ENCODE data around the gene TTLL10.

TTLL10 gene

DNA sequence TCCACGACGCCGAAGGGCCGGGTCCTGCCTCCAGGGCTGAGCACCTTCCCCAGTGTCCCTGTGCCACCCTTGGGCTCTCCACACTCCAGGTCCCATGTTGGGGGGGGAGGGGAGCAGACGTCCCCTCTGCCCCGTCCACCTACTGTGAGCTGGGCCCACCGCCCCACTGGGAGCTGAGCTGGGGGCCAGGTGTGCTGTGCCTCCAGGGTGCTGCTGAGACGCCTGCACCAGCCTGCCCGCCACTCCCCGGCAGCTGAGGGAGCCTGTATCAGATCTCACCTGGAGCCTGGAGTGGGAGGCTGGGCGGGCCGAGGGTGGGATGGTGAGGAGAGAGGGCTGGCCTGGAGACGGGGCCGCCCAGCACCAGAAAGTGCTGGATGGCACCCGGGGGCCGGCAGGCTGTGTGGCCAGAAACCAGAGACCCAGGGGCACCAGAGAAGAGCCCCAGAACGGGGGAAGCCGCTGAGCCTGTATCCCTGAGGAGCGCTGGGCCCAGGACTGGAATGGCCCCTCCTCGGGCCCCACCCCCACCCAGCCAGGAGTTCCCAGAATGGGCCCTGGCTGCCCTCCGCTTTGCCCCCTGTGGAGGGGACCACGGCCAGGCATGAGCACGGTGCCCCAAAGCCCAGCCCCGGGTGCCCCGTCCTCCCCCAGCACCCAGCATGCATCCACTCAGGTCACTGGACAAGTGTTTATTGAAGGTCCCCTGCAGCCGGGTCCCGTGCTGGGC lies 29.3 kb downstream of the TTLL10 start:
- no peaks in the 10 kb centered on the region for H3K79me2 ChIP-seq (ENCODE audit: insufficient read depth, low read length)
- H2AFZ ChIP-seq (ENCODE audit: low read length), result no peak overlapping the region
- H3K36me3 ChIP-seq (ENCODE audit: insufficient read depth, low read length), result no peaks in the 10 kb centered on the region
- no peaks in the 10 kb centered on the region for H4K20me1 ChIP-seq (ENCODE audit: insufficient read depth, low read length, poor library complexity, severe bottlenecking)
- H3K4me3 ChIP-seq (ENCODE audit: low read length, poor library complexity, severe bottlenecking), result no peak overlapping the region
- H3F3A ChIP-seq (ENCODE audit: low read depth), result no peaks in the 10 kb centered on the region
- H3K9me2 ChIP-seq (replicated peaks; ENCODE audit: low read depth, low read length), result no peaks in the 10 kb centered on the region
- H3K4me1 ChIP-seq (ENCODE audit: insufficient read depth, low read length, poor library complexity, severe bottlenecking), result peaks cover 26% of the 10 kb centered on the region
- no peak overlapping the region for H3K9ac ChIP-seq (ENCODE audit: low read depth, low read length, poor library complexity, severe bottlenecking)
- TF ChIP-seq, protein P1, sequence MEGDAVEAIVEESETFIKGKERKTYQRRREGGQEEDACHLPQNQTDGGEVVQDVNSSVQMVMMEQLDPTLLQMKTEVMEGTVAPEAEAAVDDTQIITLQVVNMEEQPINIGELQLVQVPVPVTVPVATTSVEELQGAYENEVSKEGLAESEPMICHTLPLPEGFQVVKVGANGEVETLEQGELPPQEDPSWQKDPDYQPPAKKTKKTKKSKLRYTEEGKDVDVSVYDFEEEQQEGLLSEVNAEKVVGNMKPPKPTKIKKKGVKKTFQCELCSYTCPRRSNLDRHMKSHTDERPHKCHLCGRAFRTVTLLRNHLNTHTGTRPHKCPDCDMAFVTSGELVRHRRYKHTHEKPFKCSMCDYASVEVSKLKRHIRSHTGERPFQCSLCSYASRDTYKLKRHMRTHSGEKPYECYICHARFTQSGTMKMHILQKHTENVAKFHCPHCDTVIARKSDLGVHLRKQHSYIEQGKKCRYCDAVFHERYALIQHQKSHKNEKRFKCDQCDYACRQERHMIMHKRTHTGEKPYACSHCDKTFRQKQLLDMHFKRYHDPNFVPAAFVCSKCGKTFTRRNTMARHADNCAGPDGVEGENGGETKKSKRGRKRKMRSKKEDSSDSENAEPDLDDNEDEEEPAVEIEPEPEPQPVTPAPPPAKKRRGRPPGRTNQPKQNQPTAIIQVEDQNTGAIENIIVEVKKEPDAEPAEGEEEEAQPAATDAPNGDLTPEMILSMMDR (conservative IDR thresholded peaks at IDR 0.05; ENCODE audit: low read length), result no peak
- TF ChIP-seq EZH2phosphoT487 (IDR thresholded peaks at IDR 0.05; ENCODE audit: borderline replicate concordance), result no peak
- H3K27me3 ChIP-seq (ENCODE audit: insufficient read depth, low read length, poor library complexity, severe bottlenecking), result no peaks in the 10 kb centered on the region
- no peak overlapping the region for H3K4me2 ChIP-seq (ENCODE audit: low read depth, low read length, poor library complexity, severe bottlenecking)
- H3K9me3 ChIP-seq (ENCODE audit: insufficient read depth, low read depth, low read length), result no peaks in the 10 kb centered on the region

GRCh38 chr1:1203561-1204424 lies 30.1 kb downstream of the TTLL10 start:
- no peaks in the 10 kb centered on the region for H3F3A ChIP-seq (ENCODE audit: low read depth)
- no peaks in the 10 kb centered on the region for H3K36me3 ChIP-seq (ENCODE audit: insufficient read depth, low read length)
- H3K79me2 ChIP-seq (ENCODE audit: insufficient read depth, low read length), result no peaks in the 10 kb centered on the region
- no peak overlapping the region for H3K4me3 ChIP-seq (ENCODE audit: low read length, poor library complexity, severe bottlenecking)
- H3K9me2 ChIP-seq (replicated peaks; ENCODE audit: low read depth, low read length), result no peaks in the 10 kb centered on the region
- TF ChIP-seq EZH2phosphoT487 (IDR thresholded peaks at IDR 0.05; ENCODE audit: borderline replicate concordance), result no peak
- TF ChIP-seq, protein P1 (conservative IDR thresholded peaks at IDR 0.05; ENCODE audit: low read length), result no peak
- H3K9ac ChIP-seq (ENCODE audit: low read depth, low read length, poor library complexity, severe bottlenecking), result no peak overlapping the region
- H4K20me1 ChIP-seq (ENCODE audit: insufficient read depth, low read length, poor library complexity, severe bottlenecking), result no peaks in the 10 kb centered on the region
- H3K27me3 ChIP-seq (ENCODE audit: insufficient read depth, low read length, poor library complexity, severe bottlenecking), result no peaks in the 10 kb centered on the region
- no peaks in the 10 kb centered on the region for H3K9me3 ChIP-seq (ENCODE audit: insufficient read depth, low read depth, low read length)
- H2AFZ ChIP-seq (ENCODE audit: low read length), result no peak overlapping the region
- peaks cover 31% of the 10 kb centered on the region for H3K4me1 ChIP-seq (ENCODE audit: insufficient read depth, low read length, poor library complexity, severe bottlenecking)
- no peak overlapping the region for H3K4me2 ChIP-seq (ENCODE audit: low read depth, low read length, poor library complexity, severe bottlenecking)

DNA sequence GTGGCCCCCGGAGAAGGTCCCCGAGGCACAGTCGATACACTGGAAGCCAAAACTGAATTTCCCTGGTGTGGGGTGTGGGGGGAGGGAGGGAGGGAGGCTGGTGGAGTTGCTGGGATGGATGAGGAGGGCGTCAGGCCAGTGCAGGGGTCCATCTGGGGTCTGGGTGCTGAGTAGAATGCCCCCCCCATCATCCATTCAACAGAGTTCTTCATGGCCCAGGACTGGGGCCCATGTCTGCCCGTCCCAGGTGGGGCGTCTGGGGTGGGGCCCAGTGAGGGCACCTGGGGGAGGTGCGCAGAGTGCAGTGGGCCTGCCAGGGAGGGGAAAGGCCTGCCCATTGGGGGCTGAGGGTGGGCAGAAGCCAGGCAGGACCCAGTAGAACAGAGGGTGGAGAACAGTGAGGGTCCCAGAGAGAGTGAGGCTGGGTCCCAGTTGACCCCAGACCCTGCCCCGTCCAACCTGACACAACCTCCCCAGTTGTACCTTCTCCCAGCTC lies 30.8 kb downstream of the TTLL10 start:
- H3K9me2 ChIP-seq (replicated peaks; ENCODE audit: low read depth, low read length), result no peaks in the 10 kb centered on the region
- peaks cover 37% of the 10 kb centered on the region for H3K4me1 ChIP-seq (ENCODE audit: insufficient read depth, low read length, poor library complexity, severe bottlenecking)
- no peak for TF ChIP-seq EZH2phosphoT487 (IDR thresholded peaks at IDR 0.05; ENCODE audit: borderline replicate concordance)
- TF ChIP-seq, protein P1 (conservative IDR thresholded peaks at IDR 0.05; ENCODE audit: low read length), result no peak
- H4K20me1 ChIP-seq (ENCODE audit: insufficient read depth, low read length, poor library complexity, severe bottlenecking), result no peaks in the 10 kb centered on the region
- no peaks in the 10 kb centered on the region for H3K36me3 ChIP-seq (ENCODE audit: insufficient read depth, low read length)
- H3F3A ChIP-seq (ENCODE audit: low read depth), result 0 out of 2 replicates have a peak, but pooled peaks cover 3% of the 10 kb centered on the region
- H3K79me2 ChIP-seq (ENCODE audit: insufficient read depth, low read length), result no peaks in the 10 kb centered on the region
- no peak overlapping the region for H2AFZ ChIP-seq (ENCODE audit: low read length)
- H3K27me3 ChIP-seq (ENCODE audit: insufficient read depth, low read length, poor library complexity, severe bottlenecking), result no peaks in the 10 kb centered on the region
- H3K9ac ChIP-seq (ENCODE audit: low read depth, low read length, poor library complexity, severe bottlenecking), result no peak overlapping the region
- H3K4me2 ChIP-seq (ENCODE audit: low read depth, low read length, poor library complexity, severe bottlenecking), result no peak overlapping the region
- no peak overlapping the region for H3K4me3 ChIP-seq (ENCODE audit: low read length, poor library complexity, severe bottlenecking)
- H3K9me3 ChIP-seq (ENCODE audit: insufficient read depth, low read depth, low read length), result no peaks in the 10 kb centered on the region

All from Loucy (cell line).